ENCODE data around the gene MED17.
"Not testable (repeated sequence)": the region's sequence is repeated elsewhere in the genome, so short reads cannot be mapped to it uniquely, and the experiment has no call there.

MED17 gene

DNA sequence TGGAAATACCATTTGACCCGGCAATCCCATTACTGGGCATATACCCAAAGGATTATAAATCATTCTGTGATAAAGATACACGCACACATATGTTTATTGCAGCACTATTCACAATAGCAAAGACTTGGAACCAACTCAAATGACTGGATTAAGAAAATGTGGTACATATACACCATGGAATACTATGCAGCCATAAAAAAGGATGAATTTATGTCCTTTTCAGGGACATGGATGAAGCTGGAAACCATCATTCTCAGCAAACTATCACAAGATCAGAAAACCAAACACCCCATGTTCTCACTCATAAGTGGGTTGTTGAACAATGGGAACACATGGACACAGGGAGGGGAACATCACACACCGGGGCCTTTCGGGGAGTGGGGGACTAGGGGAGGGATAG is 25.0 kb upstream of the MED17 start:
- DNase-seq, result not testable (repeated sequence)

DNA sequence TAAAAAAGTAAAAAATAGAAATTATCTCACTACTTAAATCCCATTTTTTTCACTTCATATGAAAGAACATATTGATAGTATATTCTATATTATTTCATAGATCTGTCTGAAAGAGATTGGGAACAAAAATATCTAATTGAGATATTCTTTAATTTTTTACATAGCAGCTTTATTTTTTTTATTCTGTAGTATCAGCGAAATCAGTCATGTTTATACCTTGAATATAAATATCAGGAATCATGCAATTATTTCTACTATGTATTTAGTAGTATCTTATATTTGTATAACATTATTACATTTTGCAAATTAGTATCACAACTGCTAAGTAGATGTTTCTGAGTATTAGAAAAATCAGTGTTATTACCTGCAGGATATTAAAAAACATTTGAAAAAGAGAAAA is 22.2 kb upstream of the MED17 start:
- DNase-seq, result no peak

DNA sequence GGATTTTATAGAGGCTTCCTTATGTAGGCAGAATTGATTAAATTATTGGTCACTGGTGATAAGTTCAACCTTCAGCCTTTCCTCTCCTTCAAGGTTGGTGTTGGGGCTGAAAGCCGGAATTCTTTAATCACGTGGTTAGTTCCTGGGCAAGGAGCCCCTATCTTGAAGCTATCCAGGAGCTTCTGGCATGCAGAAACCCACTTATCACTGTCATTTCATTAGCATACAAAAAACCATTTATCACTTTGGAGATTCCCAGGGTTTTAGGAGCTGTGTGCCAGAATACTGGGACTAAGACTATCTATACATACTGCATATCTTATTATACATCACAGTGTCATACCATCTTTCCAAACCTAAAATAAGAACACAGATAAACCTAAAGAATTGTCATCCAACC is 18.5 kb upstream of the MED17 start:
- DNase-seq, result no peak

DNA sequence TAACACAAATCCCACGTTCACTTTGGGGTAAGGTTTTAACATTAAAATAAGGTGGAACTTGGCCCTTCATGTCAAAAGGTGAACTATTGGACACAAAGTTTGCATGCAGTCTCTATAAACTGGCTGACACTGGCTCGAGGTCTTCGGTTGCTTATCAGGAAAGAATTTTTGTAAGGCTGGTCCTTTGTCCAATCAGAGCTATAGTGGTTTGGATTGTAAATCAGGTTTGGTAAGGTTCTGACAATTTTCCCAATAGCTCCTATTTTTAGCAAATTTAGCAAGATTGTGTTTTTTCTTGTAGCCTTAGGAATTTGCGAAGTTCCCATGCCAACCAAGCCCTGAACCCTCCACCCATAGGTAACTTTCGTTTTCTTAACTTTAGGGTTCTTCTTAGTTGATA is 17.6 kb upstream of the MED17 start:
- DNase-seq, result no peak

DNA sequence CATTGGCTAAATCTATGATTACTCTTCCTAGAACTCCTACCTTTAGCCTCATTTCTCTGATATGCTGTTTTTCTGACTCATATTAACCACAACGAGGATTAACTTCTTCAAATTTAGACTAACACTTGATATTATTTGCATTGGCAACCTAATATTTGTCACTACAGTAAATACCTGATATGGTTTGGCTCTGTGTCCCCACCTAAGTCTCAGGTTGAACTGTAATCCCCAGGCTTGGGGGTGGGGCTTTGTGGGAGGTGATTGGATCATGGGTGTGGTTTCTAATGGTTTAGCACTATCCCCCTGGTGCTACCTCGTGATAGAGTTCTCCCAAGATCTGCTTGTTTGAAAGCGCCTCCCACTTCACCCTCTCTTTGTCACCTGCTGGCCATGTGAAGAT is 17.1 kb upstream of the MED17 start:
- no peak for DNase-seq

DNA sequence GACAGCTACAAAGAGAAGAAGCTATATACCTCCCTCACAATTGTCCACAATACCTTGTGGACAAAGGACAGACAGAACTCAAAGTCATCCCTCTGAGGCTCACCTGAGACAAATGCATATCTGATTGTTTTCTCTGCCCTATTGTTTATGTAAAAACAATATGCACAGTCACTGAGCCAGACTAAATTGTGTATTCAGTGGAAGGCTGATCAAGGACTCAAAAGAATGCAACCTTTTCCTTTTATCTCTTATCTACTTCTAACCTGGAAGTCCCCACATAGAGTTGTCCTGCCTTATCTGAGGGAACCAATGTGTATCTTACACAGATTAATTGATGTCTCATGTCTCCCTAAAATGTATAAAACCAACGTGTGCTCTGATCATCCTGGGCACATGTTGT is 13.9 kb upstream of the MED17 start:
- no peak for DNase-seq

DNA sequence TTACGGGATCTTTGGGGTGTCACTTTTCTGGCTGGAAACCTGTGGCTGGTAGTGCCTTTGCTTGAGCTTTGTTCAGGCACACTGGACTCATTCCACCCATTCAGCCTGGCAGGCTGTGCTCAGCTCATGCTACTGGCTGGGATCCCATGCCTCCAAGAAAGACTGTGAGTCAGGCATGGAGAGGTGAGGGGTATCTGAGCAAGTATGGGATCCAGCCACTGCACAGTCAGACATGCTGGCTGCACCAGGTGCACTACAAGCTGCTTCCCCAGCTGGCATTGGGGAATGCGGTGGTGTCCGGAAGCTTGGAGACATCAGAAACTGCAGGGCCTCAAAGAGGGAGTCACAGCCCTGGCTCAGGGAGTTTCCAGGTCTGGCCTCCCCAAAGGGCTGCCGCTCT is 12.0 kb upstream of the MED17 start:
- DNase-seq, result no peak

DNA sequence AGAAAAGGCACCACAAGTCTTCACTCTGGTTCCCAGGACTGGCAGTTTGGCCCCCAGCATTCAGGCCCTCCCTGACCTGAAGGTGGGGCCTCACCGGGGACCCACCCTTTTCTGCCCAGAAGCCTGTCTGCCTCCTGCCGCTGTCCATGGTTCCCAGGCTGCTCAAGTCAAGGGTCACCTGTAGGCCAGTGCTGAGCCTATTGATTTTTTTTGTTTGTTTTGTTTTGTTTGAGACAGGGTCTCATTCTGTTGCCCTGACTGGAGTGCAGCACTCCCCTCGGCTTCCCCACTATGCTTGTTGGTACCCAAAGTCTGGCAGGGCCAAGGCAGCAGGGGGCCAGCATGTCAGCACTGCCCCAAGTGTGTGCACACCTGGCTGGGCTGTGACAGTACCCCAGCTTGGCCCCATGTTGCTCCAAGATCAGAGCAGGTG is 11.0 kb upstream of the MED17 start:
- no peak for DNase-seq

DNA sequence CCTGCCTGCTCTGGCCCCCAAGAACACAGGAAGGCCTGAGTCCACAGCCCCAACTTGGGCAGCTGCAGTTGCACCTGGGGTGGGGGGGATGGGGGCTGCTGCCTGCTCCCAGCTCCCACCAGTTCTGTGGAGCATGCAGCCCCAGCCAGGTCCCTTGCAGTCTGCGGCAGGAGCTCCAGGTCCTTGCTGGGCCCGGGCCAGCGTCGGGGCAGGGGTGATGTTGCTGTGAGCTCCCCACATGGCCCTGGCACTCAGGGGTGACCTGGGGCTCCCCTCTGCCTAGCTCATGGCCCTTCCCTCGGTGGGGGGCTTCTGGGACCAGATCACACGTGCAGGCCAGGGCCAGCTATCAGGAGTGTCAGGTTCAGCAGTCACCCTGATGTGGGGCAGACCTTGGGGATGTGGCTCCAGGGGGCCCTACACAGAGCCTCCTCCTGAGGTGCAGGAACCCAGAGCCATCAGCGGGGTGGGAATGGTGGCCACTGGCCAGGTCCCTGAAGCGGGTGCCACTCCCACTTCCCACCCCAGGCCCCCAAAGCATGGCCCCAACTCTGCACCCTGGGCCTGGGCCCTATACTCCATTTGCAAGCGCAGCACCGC is 10.4 kb upstream of the MED17 start:
- no peak for DNase-seq

DNA sequence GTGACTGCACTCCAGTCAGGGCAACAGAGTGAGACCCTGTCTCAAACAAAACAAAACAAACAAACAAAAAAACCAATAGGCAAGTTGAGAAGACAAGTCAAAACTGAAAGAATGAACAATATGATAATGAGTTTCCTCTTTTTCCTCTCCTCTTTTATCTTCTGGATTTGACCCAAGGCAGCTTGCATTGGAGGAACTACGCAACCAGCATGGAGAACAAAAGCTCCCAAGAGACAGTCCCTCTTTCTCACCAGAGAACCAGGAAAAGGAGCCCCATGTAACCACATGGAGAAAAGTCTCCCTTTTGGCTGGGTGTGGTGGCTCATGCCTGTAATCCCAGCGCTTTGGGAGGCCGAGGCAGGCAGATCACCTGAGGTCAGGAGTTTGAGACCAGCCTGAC is 9.5 kb upstream of the MED17 start:
- DNase-seq, result not testable (repeated sequence)

DNA sequence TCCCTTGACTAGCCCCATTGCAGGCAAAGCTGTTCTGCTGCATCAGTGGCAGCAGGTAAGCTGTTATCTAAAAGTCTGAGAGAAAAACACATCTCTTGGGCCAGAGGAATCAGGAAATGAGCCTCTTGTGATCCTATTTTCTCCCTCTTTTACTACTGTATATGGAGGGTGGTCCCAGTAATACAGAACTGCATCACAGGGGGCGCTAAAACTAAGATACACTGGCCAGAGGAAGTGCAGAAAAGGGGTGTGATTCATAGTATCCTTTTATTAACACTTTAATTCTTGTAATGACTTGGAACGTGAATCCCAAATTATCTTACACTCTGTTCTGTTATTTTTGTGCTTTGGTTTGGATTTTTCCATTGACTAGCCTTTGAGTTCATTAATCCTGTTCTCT is 8.8 kb upstream of the MED17 start:
- DNase-seq, result no peak

DNA sequence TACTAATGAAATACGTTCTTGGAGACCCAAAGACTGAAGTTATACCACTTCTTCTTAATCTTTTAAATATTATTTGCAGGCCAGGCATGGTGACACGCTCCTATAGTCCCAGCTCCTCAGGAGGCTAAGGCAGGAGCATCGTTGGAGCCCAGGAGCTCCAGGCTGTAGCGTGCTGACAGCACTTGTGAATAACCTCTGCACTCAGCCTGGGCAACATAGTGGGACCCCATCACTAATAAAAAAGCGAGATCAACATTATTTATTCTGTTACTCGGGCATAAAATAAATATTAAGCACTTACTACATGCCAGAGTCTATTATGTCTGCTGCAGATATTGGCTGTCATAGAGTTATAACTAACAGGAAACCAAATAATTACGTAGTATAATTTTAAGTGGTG is 720 bp upstream of the MED17 start:
- no peak for DNase-seq

DNA sequence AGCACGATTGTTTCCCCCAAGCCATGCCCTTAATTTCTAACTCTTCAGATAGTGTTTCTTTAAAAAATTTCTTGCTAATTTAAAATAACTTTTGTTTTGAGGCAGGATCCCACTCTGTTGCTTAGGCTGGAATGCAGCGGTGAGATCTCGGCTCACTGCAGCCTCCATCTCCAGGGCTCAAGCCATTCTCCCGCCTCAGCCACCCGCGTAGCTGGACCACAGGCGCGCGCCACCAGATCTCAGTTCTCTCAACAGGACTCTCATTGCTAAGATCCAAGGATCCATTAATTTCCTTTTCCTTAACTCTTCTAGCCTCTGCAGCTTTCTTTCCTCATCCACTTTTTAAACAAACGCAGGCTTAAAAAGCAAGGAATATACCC is 327 bp upstream of the MED17 start:
- no peak for DNase-seq

DNA sequence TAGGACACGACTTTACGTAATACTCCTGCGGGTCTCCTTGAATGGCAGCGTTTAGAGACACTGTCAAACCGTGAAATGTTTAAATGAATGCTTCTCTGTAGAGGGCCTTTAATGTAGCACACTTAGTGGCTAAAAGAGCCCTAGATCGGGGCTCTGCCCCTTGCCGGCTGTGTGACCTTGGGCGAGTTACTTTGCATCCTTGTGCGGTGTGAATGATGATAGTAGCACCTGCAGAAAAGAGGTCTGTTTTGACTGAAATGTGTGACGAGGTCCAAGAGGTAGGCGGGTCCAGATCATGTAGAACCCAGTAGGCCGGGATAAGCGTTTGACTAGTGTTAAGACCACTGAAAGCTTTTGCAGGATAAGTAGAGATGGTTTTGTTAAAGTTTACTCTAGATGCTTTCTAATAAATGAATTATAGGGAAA is 866 bp downstream of the MED17 start:
- peak in 1 of 2 experiments; percentile 52 for DNase-seq

DNA sequence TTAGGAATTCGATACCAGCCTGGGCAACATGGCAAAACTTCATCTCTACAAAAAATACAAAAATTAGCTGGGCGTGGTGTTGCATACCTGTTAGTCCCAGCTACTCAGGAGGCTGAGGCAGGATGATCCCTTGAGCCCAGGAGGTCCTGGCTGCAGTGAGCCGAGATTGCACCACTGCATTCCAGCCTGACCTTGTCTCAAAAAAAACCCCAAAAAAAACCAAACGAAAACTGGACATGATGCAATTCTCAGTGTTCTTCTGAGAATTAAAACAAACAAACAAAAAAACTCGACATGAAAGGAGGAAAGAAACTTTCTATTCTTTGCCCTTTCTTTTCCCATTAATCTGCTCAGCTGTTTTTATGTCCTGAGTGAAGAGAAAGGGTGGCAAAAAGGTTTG is 7.4 kb downstream of the MED17 start:
- DNase-seq, result no peak

DNA sequence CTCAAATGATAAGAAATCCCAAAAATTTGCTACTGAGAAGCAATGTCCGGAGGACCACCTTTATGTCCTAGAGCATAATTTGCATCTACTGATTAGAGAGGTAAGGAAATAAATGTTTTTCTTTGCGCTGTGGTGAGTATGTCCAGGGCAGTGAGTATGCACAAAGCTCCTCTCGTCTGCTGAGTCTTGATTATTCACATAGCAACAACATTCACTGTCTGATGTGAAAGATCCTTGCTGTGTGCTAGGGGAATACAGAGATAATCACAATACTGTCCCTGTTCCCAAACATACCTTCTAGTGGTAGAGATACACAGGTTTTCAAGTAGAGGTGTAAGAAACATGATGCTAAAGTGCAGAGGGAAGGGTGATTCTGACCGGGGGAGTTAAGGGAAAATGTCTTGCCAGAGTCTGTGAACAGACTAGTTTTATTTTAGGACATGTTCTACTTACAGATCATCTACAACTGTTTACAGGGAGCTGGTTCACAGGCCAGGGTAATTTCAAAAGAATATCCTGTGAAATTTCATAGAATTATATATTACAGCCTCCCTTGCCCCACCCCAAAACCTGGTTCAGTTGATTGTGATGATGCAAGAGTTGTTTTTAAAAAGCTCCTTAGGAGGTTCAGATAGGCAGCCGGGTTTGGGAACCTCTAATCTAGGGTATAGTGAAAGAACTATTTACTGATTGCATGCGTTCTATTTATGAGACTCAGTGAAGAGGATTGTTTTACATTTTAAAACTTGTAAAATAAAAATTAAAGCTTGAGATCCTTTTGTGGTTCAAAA is 12.6 kb downstream of the MED17 start:
- DNase-seq, result no peak

DNA sequence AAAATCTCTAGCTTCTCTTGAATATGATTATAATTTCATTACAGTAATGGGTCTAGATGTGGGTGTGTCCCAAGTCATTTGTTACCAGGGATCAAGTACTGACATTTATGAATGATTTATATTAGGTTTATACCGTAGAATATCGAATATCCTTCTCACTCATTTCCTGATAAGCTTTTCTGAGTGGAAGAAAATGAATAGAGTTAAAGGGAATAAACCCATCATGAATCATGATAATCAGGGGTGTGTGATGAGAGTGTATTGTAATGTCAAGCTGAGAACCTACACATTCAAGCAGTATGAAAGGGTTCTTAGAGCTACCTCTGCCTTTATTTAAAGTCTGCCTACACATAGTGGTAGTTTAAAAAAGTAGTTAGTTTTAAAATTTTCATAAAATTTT is 17.3 kb downstream of the MED17 start:
- no peak for DNase-seq

DNA sequence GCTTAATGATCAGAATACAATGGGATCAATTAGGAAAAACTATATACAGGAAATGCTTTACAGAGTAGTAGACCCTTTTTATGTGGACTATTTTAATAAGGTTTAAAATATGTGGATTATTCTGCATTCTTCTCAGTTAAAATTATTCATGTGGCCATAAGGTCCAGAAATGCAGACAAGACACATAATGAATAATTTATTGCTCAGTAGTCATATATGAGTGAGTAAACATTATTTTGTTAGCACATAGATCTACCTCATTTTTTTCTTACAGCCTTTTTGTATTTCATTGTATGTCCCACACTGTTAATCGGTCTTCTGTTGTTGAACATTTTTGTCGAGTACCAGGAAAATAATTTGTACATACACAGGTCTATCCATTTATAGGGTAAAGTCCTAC is 20.8 kb downstream of the MED17 start:
- DNase-seq, result no peak

DNA sequence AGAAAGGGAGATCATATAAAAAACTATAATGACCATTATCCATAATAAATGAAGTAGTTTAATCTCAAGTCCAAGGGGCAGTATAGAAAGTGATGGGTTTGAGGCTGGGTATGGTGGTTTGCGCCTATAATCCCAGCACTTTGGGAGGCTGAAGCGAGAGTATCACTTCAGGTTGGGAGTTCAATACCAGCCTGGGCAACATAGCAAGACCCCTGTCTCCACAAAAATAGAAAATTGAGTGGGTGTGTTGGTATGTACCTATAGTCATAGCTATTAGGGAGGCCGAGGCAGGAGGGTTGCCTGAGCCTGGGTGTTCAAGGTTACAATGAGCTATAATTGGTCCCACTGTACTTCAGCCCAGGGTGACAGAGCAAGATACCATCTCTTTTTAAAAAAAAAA is 23.9 kb downstream of the MED17 start:
- DNase-seq, result no peak

DNA sequence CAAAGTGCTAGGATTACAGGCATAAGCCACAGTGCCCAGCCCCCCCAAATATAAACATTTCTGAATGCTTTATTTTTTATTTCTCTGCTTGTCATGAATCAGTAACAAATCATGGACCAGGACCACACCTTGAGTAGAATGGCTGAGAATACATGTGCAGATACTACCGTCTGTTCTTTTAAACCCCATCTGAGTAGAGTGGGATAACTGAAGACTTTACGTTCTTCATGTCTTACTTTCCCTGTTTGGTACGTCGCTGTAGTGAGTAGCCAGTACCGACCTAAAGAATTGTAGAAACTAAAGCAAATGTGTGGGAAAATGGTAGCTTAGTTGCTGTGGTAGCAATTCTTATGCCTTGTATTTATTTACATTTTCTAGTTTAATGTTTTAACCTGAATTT is 29.9 kb downstream of the MED17 start:
- no peak for DNase-seq

DNA sequence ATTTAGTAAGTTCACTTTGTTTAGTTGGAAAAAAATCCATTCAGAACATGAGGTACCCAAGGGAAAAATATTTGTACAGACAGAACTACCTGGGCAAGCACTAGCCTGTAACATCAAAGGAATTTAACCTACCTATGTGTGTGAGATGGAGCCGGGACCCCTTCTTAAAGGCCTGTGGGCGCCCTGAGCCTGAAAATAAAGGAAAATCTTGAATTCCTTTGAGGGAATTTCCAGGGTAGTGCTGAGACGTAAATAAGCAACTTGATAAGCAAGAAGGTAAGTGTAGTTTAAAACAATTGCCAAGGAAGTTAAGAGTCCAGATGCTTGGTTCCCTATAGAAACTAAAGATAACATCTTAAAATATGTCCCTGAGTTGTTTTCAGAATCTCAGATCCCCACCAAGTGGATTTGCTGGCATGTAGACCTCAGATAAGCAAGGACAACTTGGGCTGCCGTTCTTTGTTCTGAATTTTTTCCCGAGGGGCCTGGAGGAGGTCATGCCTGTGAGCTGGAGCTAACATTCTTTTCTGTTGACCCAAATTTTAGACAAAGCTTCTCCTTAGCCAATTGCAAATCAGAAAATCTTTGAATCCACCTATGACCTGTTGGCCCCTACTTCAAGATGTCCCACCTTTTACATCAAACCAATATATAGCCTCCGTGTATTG is 31.0 kb downstream of the MED17 start:
- no peak for DNase-seq

DNA sequence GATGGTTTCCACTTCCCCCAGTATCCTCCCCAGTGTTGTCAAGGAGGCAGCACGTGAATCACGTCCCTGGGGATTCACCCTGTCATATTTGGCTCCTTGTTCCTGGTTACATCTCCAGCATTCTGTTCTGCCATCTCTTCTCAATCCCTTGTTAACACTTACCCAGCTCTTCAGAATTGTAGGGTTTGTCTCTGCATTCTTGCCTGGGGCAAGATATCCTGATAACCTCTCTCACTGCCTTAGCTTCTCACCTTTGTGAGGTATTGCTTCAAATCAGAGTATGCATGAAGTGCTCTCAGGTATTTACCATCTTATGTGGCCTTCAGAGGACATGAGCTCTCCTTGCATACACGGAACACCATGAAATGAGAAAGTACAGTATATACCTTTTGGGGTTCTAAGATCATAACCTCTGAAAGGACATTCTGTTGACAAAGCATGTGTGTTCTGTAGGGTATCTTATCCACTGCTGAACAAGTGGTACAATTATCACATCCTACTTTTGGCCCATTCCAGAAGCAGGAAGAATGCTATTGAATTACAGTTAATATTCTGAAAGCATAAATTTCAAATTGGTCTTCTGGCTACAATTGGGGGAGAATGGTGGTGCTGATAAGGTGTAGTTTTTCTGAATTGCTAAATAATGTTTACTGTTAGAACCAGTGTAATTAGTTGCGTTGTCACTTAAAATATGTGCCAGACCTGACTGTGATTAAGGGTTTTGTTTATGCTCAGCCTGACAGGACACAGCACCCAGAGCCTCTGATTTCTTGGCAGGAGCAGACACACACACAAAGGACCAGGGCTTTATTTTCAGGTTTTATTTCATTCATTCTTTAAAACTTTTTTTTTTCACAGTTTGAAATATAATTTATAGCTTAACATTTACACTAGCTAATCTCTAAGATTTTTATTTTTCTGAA is 33.6 kb downstream of the MED17 start:
- no peak for DNase-seq

DNA sequence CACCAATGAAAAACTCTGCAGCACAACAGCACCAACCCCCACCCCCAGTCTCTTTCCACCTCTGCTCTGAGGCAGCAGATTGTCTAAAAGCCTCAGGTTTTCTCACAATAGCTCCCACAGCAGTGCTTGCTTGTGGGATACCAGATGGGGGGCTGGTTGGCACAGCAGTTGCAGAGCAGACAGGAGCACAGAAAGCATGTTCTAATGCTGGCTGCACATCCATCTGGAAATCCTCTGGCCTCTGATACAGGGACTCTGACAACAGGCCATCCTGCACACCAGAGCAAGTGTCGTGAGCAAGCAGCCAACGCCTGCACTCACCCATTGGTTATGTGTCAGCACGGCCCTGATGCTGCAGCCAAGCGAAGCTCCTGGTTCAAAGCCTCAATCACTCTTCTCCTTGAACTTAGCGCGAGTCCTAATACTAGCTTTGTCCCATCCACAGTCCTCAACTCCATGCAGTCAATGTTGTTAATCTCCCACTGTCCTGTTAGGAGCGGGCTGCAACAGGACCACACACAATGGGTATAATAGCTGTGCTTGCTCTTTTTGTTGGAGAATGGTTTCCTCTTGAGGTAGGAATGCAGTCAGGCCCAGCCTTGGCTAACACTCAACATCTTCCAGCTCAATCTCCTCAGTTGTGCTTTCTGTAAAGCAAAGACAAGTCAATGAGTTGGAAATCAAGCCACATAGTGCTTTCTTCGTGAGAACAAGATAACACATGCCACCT is 36.0 kb downstream of the MED17 start:
- DNase-seq, result no peak
